ENCODE results near the gene NAA35. TPM values are rescaled to one million over a fixed set of nuclear protein-coding genes. Genes with fewer than 3 reads are reported as not detected.
A peak's percentile ranks its signal among the peaks of the same experiment; 100 is the strongest.

The NAA35 gene
- total and polyA plus RNA-seq, 2 of the 8 experiments (the other 6 are each of a cell fraction or from before 2014, with no cell fraction given), result 12.9 to 35.2 TPM

GRCh38 chr9:85899388-85899787, 41.6 kb upstream of the NAA35 start:
- H3K23me2 ChIP-seq (ENCODE audit: low read depth, low read length), result no peaks in the 10 kb centered on the region
- H2AFZ ChIP-seq (ENCODE audit: low read length), result peak overlapping the region; percentile 52; the same call in 1 of the 2 replicates
- no peak overlapping the region for H3K56ac ChIP-seq (replicated peaks; ENCODE audit: insufficient read length, low read depth, low read length)
- H3K36me3 ChIP-seq (ENCODE audit: control insufficient read depth in 2 of 4, insufficient read depth in 4 of 4, low read length in 3 of 4), result no peaks in the 10 kb centered on the region
- H4K5ac ChIP-seq (ENCODE audit: insufficient read length, low read depth, low read length), result no peak overlapping the region
- no peaks in the 10 kb centered on the region for H3K79me1 ChIP-seq (ENCODE audit: low read depth, low read length)
- H2BK5ac ChIP-seq (ENCODE audit: low read depth, low read length), result no peak overlapping the region
- H2BK20ac ChIP-seq (ENCODE audit: low read length), result no peak overlapping the region
- H3K4ac ChIP-seq (replicated peaks; ENCODE audit: insufficient read length, low read depth, low read length), result no peak overlapping the region
- 93% methylated on average over 15 of the region's 16 CpGs; no CpG with 5 or more reads in 1 of the 2 experiments for WGBS, 2 experiments (ENCODE audit: extremely low coverage in 1 of 2, insufficient coverage in 1 of 2, insufficient read length in 1 of 2, insufficient replicate concordance in 2 of 2, low coverage in 1 of 2, low lambda C conversion rate in 2 of 2, missing lambda C conversion rate in 1 of 2)
- no peak overlapping the region for H2BK12ac ChIP-seq (ENCODE audit: low read depth, low read length)
- CTCF ChIA-PET (ENCODE audit: partially characterized antibody), result interaction anchor here (0.9 to 2.9 kb wide), 19 partner anchors 10 to 144 kb away, joined by 3 to 19 read pairs (median 6); no protein-coding TSS in a partner anchor
- H3K27ac ChIP-seq (ENCODE audit: low read depth, low read length), result no peak overlapping the region
- H3K18ac ChIP-seq (ENCODE audit: extremely low read depth, low read length), result no peak overlapping the region
- H4K8ac ChIP-seq (ENCODE audit: extremely low read depth, insufficient read depth, low read length), result no peak overlapping the region
- H3K4me2 ChIP-seq (ENCODE audit: insufficient read depth in 1 of 2, low read depth in 2 of 2, low read length in 2 of 2), result no peak overlapping the region
- H2BK120ac ChIP-seq (replicated peaks; ENCODE audit: low read depth, low read length), result no peak overlapping the region
- FAIRE-seq, result no peak
- H3K27me3 ChIP-seq (replicated peaks in 1 of 4; ENCODE audit: control insufficient read depth in 3 of 4, extremely low read depth in 1 of 4, insufficient read depth in 3 of 4, low read length in 3 of 4), result no peaks in the 10 kb centered on the region
- H3K14ac ChIP-seq (ENCODE audit: insufficient read length), result no peak overlapping the region
- H3K23ac ChIP-seq (ENCODE audit: insufficient read length), result no peak overlapping the region
- H3K9ac ChIP-seq (replicated peaks in 1 of 4; ENCODE audit: extremely low read depth in 1 of 4, low read depth in 3 of 4, low read length in 3 of 4), result no peak overlapping the region
- H3K9me3 ChIP-seq (ENCODE audit: insufficient read depth in 2 of 2, low read depth in 1 of 2, low read length in 1 of 2), result no peaks in the 10 kb centered on the region
- H3K79me2 ChIP-seq (ENCODE audit: control insufficient read depth in 1 of 2, insufficient read depth in 2 of 2, low read length in 2 of 2), result no peaks in the 10 kb centered on the region
- no peaks in the 10 kb centered on the region for H3K4me1 ChIP-seq (replicated peaks in 1 of 4; ENCODE audit: control insufficient read depth in 3 of 4, insufficient read depth in 4 of 4, low read length in 3 of 4)
- H4K91ac ChIP-seq (replicated peaks; ENCODE audit: insufficient read length, low read length), result no peak overlapping the region
- H4K20me1 ChIP-seq (replicated peaks in 1 of 2; ENCODE audit: control insufficient read depth in 1 of 2, insufficient read depth in 2 of 2, low read length in 2 of 2), result no peaks in the 10 kb centered on the region
- no peak overlapping the region for H3K4me3 ChIP-seq (ENCODE audit: extremely low read depth in 1 of 4, insufficient read depth in 2 of 4, low read depth in 3 of 4, low read length in 4 of 4)
- no peak for DNase-seq (ENCODE audit: low read depth in 1 of 2, low spot score in 2 of 2)
- TF ChIP-seq BACH1 (IDR thresholded peaks at IDR 0.05; ENCODE audit: low read length) (no peak), SP1 (IDR thresholded peaks at IDR 0.05; ENCODE audit: low read depth, low read length) (no peak), KDM1A (IDR thresholded peaks at IDR 0.05; ENCODE audit: borderline replicate concordance, low read length) (no peak)
- TF ChIP-seq, protein P1, sequence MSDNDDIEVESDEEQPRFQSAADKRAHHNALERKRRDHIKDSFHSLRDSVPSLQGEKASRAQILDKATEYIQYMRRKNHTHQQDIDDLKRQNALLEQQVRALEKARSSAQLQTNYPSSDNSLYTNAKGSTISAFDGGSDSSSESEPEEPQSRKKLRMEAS (IDR thresholded peaks at IDR 0.05), result no peak
- no peak overlapping the region for H2BK15ac ChIP-seq (ENCODE audit: low read length)
- POLR2A ChIA-PET (ENCODE audit: partially characterized antibody), result interaction anchor here (1.0 kb wide), 1 partner anchor 27 kb away, joined by 3 read pairs; no protein-coding TSS in a partner anchor
- H2AK5ac ChIP-seq (ENCODE audit: low read depth, low read length), result no peak overlapping the region
